Lung microvascular endothelial cell (primary cell): Measurements from ENCODE around the gene NPW. TPM values are rescaled to one million over a fixed set of nuclear protein-coding genes. Genes with fewer than 3 reads are reported as not detected.
"Not testable (repeated sequence)": the region's sequence is repeated elsewhere in the genome, so short reads cannot be mapped to it uniquely, and the experiment has no call there.

Source experiments
- DNase-seq, 2 donors: peaks; one replicate each; pipeline versions ENCODE4 v3.0.0 to v3.0.0-alpha.2; 2010; ENCODE audit warnings: low read depth in 2 of 2
- total RNA-seq: library from RNA; depleted of rRNA; stranded (reverse); fragments of >200 nt; gene quantifications from 2 replicates; pipeline ENCODE4 v1.2.1, GENCODE V29; 2014

The NPW gene
- total RNA-seq, 1 donor from 2014 or later = 0.60 TPM

DNA sequence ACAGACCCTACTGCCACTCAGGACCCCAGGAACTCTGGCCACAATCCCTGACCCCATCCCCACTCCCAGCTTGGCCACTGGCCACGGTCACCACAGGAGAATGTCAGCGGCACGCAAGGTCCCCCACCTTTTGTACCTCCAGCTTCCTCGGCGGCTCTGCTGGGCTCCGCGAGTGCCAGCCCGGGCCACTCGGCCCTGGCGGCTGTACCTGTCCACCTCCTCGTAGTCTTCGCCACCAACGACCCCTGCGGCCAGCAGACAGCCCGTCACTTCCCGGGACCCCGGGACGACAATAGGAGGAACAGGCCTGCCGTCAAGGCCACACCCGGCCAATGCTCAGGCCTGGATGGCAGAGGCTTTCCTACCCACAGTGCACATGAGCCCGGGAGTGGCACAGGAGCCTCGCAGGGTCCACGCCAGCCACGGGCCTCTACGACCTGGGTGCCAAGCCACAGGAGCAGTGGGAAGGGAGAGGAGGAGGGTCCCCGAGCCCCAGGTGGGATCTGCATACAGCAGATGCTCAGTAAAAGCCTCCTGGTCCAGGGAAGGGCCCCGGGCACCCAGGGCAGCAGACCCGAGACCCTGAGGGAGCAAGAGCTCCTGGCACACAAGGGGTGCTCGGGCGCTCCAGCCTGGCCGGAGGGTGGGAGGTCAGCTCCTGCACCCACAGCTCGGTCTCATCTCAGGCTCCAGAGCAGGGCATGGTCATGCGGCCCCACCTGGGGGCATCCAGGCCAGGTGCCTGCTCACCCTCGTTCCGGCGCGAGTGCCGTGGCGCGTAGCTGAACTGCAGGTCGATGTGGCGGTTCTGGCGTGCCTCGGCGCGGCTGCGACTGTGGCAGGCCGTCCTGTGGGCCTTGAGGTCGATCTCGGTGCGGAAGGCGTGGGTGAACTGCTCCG is 17.9 kb upstream of the NPW start:
- no peak for DNase-seq

DNA sequence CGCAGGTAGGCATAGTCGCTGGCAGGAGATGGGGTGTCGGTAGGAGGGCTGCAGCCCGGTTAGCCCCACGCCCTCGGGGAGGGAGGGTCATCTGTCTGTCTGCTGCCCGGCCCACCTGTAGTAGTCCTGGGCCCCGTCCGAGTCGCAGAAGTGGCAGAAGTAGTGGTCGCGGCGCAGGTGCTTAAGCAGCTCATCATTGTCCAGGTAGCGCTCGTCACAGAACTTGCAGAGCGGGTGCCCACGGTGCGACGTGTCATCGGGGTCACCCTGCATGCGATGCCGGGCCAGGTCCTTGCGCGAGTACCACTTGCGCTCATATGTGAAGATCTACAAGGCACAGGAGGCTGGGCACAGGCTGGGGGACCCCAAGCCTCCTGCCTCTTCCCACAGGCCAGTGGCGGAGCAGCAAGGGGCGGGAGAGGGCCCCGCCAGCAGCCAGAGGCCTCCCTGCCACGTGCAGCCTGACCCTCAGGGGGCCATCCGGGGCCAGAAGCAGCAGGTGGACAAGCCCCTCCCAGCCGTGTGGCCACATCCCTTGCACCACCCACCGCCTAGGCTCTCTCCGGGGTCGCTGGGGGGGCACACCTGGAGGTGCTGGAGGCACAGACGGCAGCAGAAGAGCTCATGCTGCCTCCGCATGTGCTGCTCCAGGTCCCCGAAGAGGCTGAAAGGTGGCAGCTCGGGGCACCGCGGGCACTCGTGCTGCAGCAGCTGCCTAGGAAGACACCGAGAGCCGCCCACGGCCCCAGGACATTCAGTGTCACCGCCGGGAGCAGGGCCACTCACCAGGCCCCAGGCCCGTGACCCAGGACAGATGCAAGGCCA is 17.0 kb upstream of the NPW start:
- DNase-seq = no peak

DNA sequence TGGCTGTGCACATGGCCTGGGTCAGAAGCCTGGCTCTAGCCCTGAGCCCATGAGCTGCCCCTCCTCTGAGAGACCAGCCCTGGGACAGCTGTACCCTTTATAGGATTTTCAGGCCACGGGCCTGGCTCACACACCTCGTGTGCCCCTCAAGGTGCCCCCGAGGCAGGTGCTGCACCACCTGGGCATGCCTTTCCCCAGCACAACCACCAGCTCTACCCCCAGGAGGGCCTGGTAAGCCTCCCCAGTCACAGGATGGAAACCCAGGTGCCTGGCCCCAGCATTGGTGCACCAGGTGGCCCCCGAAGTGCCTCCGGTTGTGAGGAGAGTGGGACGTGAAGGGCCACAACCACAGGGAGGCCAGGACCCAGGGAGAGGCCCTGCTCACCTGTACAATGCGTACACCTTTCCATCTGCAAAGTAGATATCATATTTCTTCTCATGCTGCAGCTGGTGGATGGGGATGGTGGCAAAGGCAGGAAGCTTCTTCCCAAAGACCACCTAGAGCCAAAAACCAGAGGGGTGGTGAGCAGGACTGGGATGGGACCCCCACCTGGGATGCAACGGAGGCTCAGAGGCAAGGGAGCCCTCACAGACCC is 16.3 kb upstream of the NPW start:
- no peak for DNase-seq

GRCh38 chr16:2003827-2004641 is 15.6 kb upstream of the NPW start:
- peak; percentile 86 to 91 for DNase-seq

GRCh38 chr16:2004795-2005517 is 14.6 kb upstream of the NPW start:
- peak in 1 of 2 donors; percentile 28 for DNase-seq

GRCh38 chr16:2005646-2006045 is 13.9 kb upstream of the NPW start:
- DNase-seq = peak in 1 of 2 donors; percentile 81

- no peak for DNase-seq
These were observed 13.3 kb upstream of the NPW start for GRCh38 chr16:2006317-2006716.

DNA sequence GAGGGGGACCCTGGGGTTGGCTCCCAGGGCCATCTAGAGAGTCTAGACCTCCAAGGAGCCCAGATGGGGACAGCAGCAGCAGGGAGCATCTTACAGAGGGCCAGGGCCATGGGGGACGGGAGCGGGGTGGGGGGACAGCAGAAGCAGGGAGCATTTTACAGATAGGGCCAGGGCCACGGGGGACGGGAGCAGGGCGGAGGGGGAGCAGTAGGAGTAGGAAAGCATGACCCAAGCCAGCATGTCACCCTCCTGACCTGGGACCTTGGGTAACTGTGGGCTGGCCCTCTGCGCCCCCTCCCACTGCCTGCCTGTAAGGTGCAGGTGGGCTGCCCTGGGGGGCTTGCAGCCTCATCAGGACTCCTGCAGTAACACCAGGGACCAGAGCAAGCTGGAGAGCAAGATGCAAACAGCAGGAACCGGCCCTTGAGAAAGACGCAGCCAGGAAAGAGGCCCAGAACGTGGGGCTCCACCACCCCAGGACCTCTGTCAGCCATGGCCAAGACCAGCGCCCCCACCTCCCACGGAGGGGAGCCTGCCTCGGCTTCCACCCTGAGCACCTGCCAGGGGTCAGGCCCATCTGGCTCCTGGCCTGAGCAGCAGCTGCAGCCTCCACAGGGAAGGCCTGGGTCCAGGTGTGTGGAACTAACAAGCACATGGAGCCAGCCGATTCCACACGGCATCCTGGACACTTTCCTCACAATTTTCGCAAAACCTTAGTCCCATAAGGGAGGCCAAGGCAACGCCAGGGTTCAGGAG is 12.3 kb upstream of the NPW start:
- DNase-seq = no peak

DNA sequence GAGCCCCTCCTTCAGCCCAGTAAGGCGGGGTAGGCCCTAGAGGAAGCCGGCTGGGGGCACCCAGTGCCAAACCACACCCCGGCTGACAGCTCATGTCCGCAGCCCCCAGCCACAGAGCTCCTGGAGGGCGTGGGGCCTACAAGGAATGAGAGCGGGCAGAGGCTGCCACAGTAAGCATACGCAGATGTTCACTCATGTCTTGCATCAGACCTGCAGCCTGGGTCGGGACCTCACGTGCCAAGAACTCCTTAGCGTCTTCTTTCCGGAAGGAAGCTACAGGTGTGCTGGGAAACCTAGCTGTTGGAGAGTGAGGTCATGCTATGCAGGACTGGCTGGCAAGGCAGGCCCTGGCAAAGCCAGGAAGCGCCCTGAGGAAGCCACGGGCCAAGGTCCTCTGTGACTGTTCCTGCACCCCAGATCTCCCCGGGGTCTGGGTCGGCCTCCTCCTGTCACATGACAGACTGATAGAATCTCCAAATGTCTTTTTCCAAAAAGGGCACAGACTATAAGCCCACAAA is 11.5 kb upstream of the NPW start:
- peak in 1 of 2 donors; percentile 69 for DNase-seq

GRCh38 chr16:2008631-2009163 is 10.9 kb upstream of the NPW start:
- peak in 1 of 2 donors; percentile 26 for DNase-seq

DNA sequence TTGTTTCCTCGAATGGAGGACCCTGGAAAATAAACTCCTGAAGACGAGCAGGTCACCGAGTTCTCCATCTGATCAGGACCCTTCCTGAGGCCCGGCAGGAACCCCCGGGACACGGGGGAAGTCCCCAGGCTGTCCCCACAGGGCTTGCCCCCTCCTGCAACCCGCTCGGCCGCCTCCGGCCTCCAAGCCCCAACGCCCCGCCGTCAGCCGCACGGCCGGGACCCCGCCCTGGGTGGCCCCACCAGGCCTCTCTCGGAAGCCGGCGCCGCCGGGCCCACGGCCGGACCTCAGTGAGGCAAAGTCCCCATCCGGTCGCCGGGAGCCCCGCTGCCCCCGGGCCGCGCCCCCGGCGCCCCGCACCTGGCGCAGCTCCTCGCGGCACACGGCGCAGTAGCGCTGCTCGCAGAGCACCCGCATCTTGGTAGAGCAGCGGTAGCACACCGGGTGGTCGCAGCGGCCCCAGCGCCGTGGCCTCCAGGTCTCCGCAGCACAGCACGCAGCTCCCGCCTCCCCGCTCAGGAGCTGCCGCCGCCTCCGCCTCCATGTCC is 10.3 kb upstream of the NPW start:
- no peak for DNase-seq

GRCh38 chr16:2009791-2010510 is 9.6 kb upstream of the NPW start, which contains the start of gene ZNF598:
Gene ZNF598 (minus strand): TSS chr16:2009821.
- peak; percentile 90 to 93 for DNase-seq

DNA sequence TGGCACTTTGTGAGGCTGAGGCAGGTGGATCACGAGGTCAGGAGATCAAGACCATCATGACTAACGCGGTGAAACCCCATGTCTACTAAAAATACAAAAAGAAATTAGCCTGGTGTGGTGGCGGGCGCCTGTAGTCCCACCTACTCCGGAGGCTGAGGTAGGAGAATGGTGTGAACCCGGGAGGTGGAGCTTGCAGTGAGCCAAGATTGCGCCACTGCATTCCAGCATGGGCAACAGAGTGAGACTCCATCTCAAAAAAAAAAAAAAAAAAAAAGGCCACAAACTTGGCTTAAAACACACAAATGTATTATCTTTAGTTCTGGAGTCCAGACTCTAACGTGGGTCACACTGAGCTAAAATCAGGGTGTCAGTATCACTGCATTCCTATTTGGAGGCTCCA is 7.9 kb upstream of the NPW start:
- not testable (repeated sequence) for DNase-seq

GRCh38 chr16:2013527-2013926 is 6.1 kb upstream of the NPW start:
- no peak for DNase-seq

DNA sequence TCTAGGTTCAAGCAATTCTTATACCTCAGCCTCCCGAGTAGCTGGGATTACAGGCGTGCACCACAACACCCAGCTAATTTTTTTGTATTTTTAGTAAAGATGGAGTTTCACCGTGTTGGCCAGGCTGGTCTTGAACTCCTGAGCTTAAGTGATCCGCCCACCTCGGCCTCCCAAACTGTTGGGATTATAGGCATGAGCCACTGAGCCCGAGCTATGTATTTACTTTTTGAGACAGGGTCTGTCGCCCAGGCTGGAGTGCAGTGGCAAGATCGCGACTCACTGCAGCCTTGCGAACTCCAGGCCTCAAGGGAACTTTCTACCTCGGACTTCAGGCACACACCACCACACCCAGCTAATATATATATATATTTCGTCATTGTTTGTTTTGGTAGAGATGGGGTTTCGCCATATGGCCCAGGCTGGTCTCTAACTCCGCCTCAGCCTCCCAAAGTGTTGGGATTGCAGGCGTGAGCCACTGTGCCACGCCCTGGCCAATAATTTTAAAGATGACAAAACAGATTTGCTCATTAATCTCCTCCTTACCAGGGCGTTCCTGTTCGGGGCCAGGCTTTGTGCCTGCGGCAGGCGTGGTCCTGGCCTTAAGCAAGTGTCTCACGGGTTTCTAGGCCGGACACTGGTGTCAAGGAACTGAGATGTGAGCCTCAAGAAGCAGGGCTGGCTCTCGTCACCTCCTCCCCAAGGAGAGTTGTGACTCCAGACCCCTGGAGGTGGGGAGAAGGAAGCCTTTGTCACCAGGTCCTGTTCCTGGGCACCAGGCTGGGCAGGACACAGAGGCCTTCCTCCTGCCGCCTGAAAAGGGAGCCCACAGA is 4.3 kb upstream of the NPW start:
- no peak for DNase-seq

DNA sequence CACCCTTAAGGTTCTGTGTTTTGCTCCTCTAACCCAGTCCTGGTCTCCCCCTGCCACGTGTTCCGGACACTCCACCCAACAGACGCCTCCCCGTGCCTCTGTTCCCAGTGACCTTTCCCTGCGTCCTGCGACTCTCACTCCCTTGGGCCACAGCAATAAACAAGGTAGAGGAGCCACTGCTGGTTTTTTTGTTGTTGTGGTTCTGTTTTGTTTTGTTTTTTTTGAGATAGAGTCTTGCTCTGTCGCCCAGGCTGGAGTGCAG is 3.7 kb upstream of the NPW start:
- DNase-seq = no peak

DNA sequence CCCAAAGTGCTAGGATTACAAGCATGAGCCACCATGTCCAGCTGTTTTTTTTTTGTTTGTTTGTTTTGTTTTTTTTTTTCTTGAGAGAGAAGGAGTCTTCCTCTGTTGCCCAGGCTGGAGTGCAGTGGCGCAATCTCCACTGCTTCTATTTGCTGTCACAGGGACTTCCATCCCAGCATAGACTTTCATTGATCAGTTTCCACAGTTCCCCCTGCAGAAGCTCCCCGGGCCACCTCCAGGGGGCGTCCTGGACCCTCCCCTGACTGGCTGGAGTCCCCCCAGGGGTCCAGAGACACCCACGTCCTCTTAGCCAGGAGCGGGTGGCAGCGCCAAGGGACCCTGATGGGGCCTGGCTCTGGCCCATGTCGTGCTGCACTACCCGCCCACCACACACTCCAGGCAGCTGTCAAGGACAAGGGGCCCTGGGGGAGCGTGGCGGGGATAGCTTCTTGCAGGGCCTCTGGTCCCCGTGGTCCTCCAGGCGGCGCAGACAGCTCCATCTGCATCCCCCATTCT is 3.1 kb upstream of the NPW start:
- no peak for DNase-seq
